Suprapubic skin (tissue), 4 donors: ENCODE measurements around the gene TTC21A. TPM values are rescaled to one million over a fixed set of nuclear protein-coding genes. Genes with fewer than 3 reads are reported as not detected.

Experiments
- DNase-seq, 2 donors: peaks; one replicate each; pipeline ENCODE4 v3.0.0-alpha.2; 2019; ENCODE audit warnings: low spot score in 2 of 2
- H3K27ac ChIP-seq: fragments of 200-600 bp; sonication (generic); one replicate; pipeline ENCODE4 v1.5.1; 2019
- H3K27me3 ChIP-seq: fragments of 200-600 bp; sonication (generic); one replicate; pipeline ENCODE4 v1.5.1; 2019
- H3K36me3 ChIP-seq: fragments of 200-600 bp; sonication (generic); one replicate; pipeline ENCODE4 v1.5.1; 2019
- H3K4me1 ChIP-seq: fragments of 200-600 bp; sonication (generic); one replicate; pipeline ENCODE4 v1.5.1; 2019
- H3K4me3 ChIP-seq: fragments of 200-600 bp; sonication (generic); one replicate; pipeline ENCODE4 v1.5.1; 2019; ENCODE audit warnings: mild to moderate bottlenecking
- H3K9me3 ChIP-seq: fragments of 200-600 bp; sonication (generic); one replicate; pipeline ENCODE4 v1.5.1; 2019
- CTCF ChIP-seq, 2 donors: fragments of 200-600 bp in 1 of 2; fragments of 450-650 bp in 1 of 2; sonication (generic) in 1 of 2; IDR thresholded peaks; one replicate each; pipeline ENCODE4 v1.5.1; 2016 to 2019; ENCODE audit warnings: antibody characterized with exemption in 2 of 2, mild to moderate bottlenecking in 1 of 2, moderate library complexity in 1 of 2
- EP300 ChIP-seq: sonication (generic); formaldehyde crosslinking; IDR thresholded peaks from one replicate; pipeline ENCODE4 v1.6.1; 2017; ENCODE audit warnings: antibody characterized with exemption
- POLR2A ChIP-seq, 2 donors: fragments of 450-650 bp; IDR thresholded peaks; one replicate each; pipeline ENCODE4 v1.6.1; 2017; ENCODE audit warnings: antibody characterized with exemption in 2 of 2, mild to moderate bottlenecking in 2 of 2, moderate library complexity in 2 of 2
- POLR2AphosphoS5 ChIP-seq, 3 donors: sonication (generic); formaldehyde crosslinking; IDR thresholded peaks; one replicate each; pipeline ENCODE4 v1.6.1; 2017; ENCODE audit warnings: antibody characterized with exemption in 3 of 3
- WGBS: methylation state at CpG from one replicate; pipeline ENCODE4 v1.1.5; 2018; 5-methylcytosine and 5-hydroxymethylcytosine counted together
- total RNA-seq, 4 donors: library from RNA; depleted of rRNA; stranded (reverse); fragments of >200 nt; gene quantifications; one replicate each; pipeline ENCODE4 v1.1.0, GENCODE V29; 2016

The TTC21A gene
- total RNA-seq, 4 donors from 2014 or later: 1.2 to 11.0 (median 4.7) TPM

GRCh38 chr3:39098473-39099000, 8.9 kb upstream of the TTC21A start:
- peaks cover 4% of the 10 kb centered on the region for H3K4me1 ChIP-seq
- no peak for DNase-seq
- H3K27me3 ChIP-seq: no peaks in the 10 kb centered on the region
- TF ChIP-seq EP300 (no peak), POLR2A (IDR thresholded peaks at IDR 0.05) (no peak), POLR2AphosphoS5 (IDR thresholded peaks at IDR 0.05) (no peak), CTCF (IDR thresholded peaks at IDR 0.05) (no peak)
- WGBS: 89% methylated on average over 6 of the region's 8 CpGs
- no peak overlapping the region for H3K4me3 ChIP-seq
- no peak overlapping the region for H3K27ac ChIP-seq
- H3K36me3 ChIP-seq: peaks cover 78% of the 10 kb centered on the region
- no peaks in the 10 kb centered on the region for H3K9me3 ChIP-seq

- no peak for TF ChIP-seq POLR2A (IDR thresholded peaks at IDR 0.05)
- no peak for TF ChIP-seq POLR2AphosphoS5 (IDR thresholded peaks at IDR 0.05)
- no peak for TF ChIP-seq EP300
- no peak for TF ChIP-seq CTCF (IDR thresholded peaks at IDR 0.05)
- Histone ChIP-seq H3K36me3 (peaks cover 71% of the 10 kb centered on the region), H3K9me3 (no peaks in the 10 kb centered on the region), H3K4me1 (peaks cover 11% of the 10 kb centered on the region), H3K27ac (no peak overlapping the region), H3K4me3 (no peak overlapping the region), H3K27me3 (no peaks in the 10 kb centered on the region)
- no peak for DNase-seq
- 78% methylated on average over 1 of the region's 1 CpG for WGBS
These were observed 8.2 kb upstream of the TTC21A start for GRCh38 chr3:39099242-39099641.

- H3K9me3 ChIP-seq: no peaks in the 10 kb centered on the region
- no peak for DNase-seq
- H3K27me3 ChIP-seq: no peaks in the 10 kb centered on the region
- H3K4me1 ChIP-seq: peaks cover 18% of the 10 kb centered on the region
- no peak overlapping the region for H3K27ac ChIP-seq
- H3K36me3 ChIP-seq: peaks cover 64% of the 10 kb centered on the region
- no peak overlapping the region for H3K4me3 ChIP-seq
- WGBS: 95% methylated on average over 2 of the region's 2 CpGs
- TF ChIP-seq EP300: no peak
- TF ChIP-seq CTCF (IDR thresholded peaks at IDR 0.05): no peak
- no peak for TF ChIP-seq POLR2A (IDR thresholded peaks at IDR 0.05)
- no peak for TF ChIP-seq POLR2AphosphoS5 (IDR thresholded peaks at IDR 0.05)
These were observed 7.6 kb upstream of the TTC21A start for GRCh38 chr3:39099738-39100499.

- no peak overlapping the region for H3K27ac ChIP-seq
- peaks cover 23% of the 10 kb centered on the region for H3K4me1 ChIP-seq
- WGBS: 78% methylated on average over 8 of the region's 9 CpGs
- H3K9me3 ChIP-seq: no peaks in the 10 kb centered on the region
- TF ChIP-seq POLR2A (IDR thresholded peaks at IDR 0.05) (no peak), POLR2AphosphoS5 (IDR thresholded peaks at IDR 0.05) (no peak), EP300 (no peak), CTCF (IDR thresholded peaks at IDR 0.05) (no peak)
- no peak overlapping the region for H3K4me3 ChIP-seq
- H3K36me3 ChIP-seq: peaks cover 58% of the 10 kb centered on the region
- H3K27me3 ChIP-seq: no peaks in the 10 kb centered on the region
- DNase-seq: no peak
These were observed 7.0 kb upstream of the TTC21A start for GRCh38 chr3:39100500-39100886.

GRCh38 chr3:39101022-39101689, 6.3 kb upstream of the TTC21A start:
- no peak for DNase-seq
- 82% methylated on average over 5 of the region's 5 CpGs for WGBS
- TF ChIP-seq CTCF (IDR thresholded peaks at IDR 0.05): peak; percentile 13 to 54
- TF ChIP-seq EP300: no peak
- TF ChIP-seq POLR2AphosphoS5 (IDR thresholded peaks at IDR 0.05): no peak
- no peak for TF ChIP-seq POLR2A (IDR thresholded peaks at IDR 0.05)
- peaks cover 29% of the 10 kb centered on the region for H3K4me1 ChIP-seq
- H3K27me3 ChIP-seq: no peaks in the 10 kb centered on the region
- H3K36me3 ChIP-seq: peaks cover 51% of the 10 kb centered on the region
- H3K27ac ChIP-seq: no peak overlapping the region
- H3K9me3 ChIP-seq: no peaks in the 10 kb centered on the region
- no peak overlapping the region for H3K4me3 ChIP-seq
